Right lobe of liver (tissue), 6 donors: ENCODE measurements around the gene QSOX1. TPM values are rescaled to one million over a fixed set of nuclear protein-coding genes. Genes with fewer than 3 reads are reported as not detected.
A peak's percentile ranks its signal among the peaks of the same experiment; 100 is the strongest.

Experiments
- ATAC-seq, 4 donors: fragments of 200-7000 bp; cut with Tn5 transposase; one replicate each; pipeline ENCODE4 v1.9.1; 2020; ENCODE audit warnings: mild to moderate bottlenecking in 4 of 4, moderate library complexity in 4 of 4
- DNase-seq, 3 donors: peaks; one replicate each; pipeline ENCODE4 v3.0.0-alpha.2; 2020
- H3K27ac ChIP-seq, 3 donors: fragments of 200-600 bp; one replicate each; pipeline ENCODE4 v1.8.0; 2022
- H3K27me3 ChIP-seq, 2 donors: fragments of 200-600 bp; one replicate each; pipeline ENCODE4 v1.8.0; 2022
- H3K36me3 ChIP-seq, 4 donors: fragments of 200-600 bp; sonication (generic) in 1 of 4; one replicate each; pipeline versions ENCODE4 v1.5.1 to v1.8.0; 2017 to 2022; ENCODE audit warnings: control low read depth in 1 of 4
- H3K4me1 ChIP-seq, 4 donors: fragments of 200-600 bp; sonication (generic) in 1 of 4; one replicate each; pipeline versions ENCODE4 v1.5.1 to v1.8.0; 2017 to 2022; ENCODE audit warnings: control low read depth in 1 of 4
- H3K4me3 ChIP-seq, 3 donors: fragments of 200-600 bp; one replicate each; pipeline ENCODE4 v1.8.0; 2022
- H3K9me3 ChIP-seq, 4 donors: fragments of 200-600 bp; sonication (generic) in 1 of 4; one replicate each; pipeline versions ENCODE4 v1.5.1 to v1.8.0; 2017 to 2022; ENCODE audit warnings: control low read depth in 1 of 4
- POLR2A ChIP-seq: fragments of 450-650 bp; IDR thresholded peaks from one replicate; pipeline ENCODE4 v1.6.1; 2017; ENCODE audit warnings: antibody characterized with exemption, mild to moderate bottlenecking
- WGBS: methylation state at CpG from one replicate; pipeline ENCODE4 v1.1.6; 2018; ENCODE audit warnings: low coverage, low lambda C conversion rate; ENCODE audit not compliant: insufficient coverage; ENCODE audit errors: missing lambda C conversion rate; 5-methylcytosine and 5-hydroxymethylcytosine counted together
- intact Hi-C, 2 donors: fragments of 100-400 bp; cut with DNase I; formaldehyde crosslinking; loops; one replicate each; pipeline versions ENCODE4 v1.11.2 to v1.14.1; 2022
- total RNA-seq, 6 experiments: library from RNA; depleted of rRNA in 2 of 6; stranded (reverse); fragments of >200 nt in 2 of 6; fragmentation: NEBNext Ultra II Directional in 3 of 6; extraction: Animal tissue kit (Norgen Biotek cat#: 25700) in 3 of 6; gene quantifications; one replicate each; pipeline versions ENCODE4 v1.1.0 to v1.2.4, GENCODE V29; 2016 to 2023
- TF ChIP-seq, protein P1 (sequence below), 4 donors: fragments of 200-600 bp in 3 of 4; fragments of 450-650 bp in 1 of 4; IDR thresholded peaks; one replicate each; pipeline versions ENCODE4 v1.5.1 to v1.8.0; 2016 to 2022; ENCODE audit warnings: antibody characterized with exemption in 4 of 4, mild to moderate bottlenecking in 2 of 4
- donor health status: DM: no; HTN: yes; CAD: no.
- donor health status: DM: no; HTN: no; CAD: no.
- donor health status: DM: no; HTN: no; CAD: no.
- donor health status: DM: no; HTN: yes; CAD: no.
- donor health status: DM: no; HTN: yes; CAD: no.

QSOX1 gene
- total RNA-seq, 6 experiments from 2014 or later, result 25.0 to 68.4 (median 38.6) TPM

DNA sequence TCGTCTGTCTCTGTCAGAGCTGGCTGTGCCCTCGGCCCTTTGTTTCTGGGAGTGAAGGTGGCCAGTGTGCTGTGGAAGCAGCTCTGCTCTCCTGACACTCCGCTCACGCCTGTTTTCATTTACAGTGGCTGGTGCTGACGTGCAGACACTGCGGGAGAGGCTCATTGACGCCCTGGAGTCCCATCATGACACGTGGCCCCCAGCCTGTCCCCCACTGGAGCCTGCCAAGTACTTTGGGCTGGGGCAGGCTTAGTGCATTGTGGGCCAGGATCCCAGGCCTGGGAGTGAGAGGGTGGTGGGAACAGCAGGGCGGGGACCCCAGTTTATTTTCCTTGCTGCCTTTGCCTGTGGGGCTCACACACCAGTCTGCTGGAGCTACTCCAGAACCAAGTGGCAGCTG is 21.1 kb downstream of the QSOX1 start:
- Histone ChIP-seq H3K9me3 (no peaks in the 10 kb centered on the region), H3K27ac (no peak overlapping the region), H3K36me3 (no peaks in the 10 kb centered on the region), H3K4me1 (no peaks in the 10 kb centered on the region), H3K4me3 (no peak overlapping the region), H3K27me3 (no peaks in the 10 kb centered on the region)
- WGBS, result 100% methylated on average over 2 of the region's 9 CpGs
- intact Hi-C loops, result no loop called here
- no peak for TF ChIP-seq POLR2A
- TF ChIP-seq, protein P1, sequence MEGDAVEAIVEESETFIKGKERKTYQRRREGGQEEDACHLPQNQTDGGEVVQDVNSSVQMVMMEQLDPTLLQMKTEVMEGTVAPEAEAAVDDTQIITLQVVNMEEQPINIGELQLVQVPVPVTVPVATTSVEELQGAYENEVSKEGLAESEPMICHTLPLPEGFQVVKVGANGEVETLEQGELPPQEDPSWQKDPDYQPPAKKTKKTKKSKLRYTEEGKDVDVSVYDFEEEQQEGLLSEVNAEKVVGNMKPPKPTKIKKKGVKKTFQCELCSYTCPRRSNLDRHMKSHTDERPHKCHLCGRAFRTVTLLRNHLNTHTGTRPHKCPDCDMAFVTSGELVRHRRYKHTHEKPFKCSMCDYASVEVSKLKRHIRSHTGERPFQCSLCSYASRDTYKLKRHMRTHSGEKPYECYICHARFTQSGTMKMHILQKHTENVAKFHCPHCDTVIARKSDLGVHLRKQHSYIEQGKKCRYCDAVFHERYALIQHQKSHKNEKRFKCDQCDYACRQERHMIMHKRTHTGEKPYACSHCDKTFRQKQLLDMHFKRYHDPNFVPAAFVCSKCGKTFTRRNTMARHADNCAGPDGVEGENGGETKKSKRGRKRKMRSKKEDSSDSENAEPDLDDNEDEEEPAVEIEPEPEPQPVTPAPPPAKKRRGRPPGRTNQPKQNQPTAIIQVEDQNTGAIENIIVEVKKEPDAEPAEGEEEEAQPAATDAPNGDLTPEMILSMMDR (IDR thresholded peaks at IDR 0.05), result no peak
- no peak for DNase-seq
- ATAC-seq, result no peak

DNA sequence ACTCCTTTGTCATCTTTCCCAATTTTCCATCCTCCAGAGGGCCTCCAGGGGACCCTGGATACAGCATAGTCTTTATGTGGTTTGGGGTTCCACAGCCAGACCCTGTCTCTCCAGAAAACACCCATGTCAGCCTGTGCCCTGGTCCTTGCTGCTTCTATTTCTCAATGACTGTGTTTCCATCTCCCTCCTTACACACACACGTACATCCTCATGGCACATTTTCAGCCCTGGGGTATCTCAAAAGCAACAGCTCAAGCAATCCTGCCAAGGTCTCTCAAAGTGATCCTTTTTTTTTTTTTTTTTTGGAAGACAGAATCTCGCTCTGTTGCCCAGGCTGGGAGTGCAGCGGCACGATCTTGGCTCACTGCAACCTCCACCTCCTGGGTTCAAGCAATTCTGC is 22.3 kb downstream of the QSOX1 start:
- 95% methylated on average over 4 of the region's 4 CpGs for WGBS
- no peaks in the 10 kb centered on the region for H3K36me3 ChIP-seq
- no peak for ATAC-seq
- H3K27me3 ChIP-seq, result no peaks in the 10 kb centered on the region
- peak in 1 of 3 donors; percentile 11 for DNase-seq
- no peak overlapping the region for H3K4me3 ChIP-seq
- no peak overlapping the region for H3K27ac ChIP-seq
- TF ChIP-seq, protein P1 (IDR thresholded peaks at IDR 0.05), result no peak
- TF ChIP-seq POLR2A, result no peak
- no peaks in the 10 kb centered on the region for H3K4me1 ChIP-seq
- no peaks in the 10 kb centered on the region for H3K9me3 ChIP-seq
- intact Hi-C loops, result no loop called here

DNA sequence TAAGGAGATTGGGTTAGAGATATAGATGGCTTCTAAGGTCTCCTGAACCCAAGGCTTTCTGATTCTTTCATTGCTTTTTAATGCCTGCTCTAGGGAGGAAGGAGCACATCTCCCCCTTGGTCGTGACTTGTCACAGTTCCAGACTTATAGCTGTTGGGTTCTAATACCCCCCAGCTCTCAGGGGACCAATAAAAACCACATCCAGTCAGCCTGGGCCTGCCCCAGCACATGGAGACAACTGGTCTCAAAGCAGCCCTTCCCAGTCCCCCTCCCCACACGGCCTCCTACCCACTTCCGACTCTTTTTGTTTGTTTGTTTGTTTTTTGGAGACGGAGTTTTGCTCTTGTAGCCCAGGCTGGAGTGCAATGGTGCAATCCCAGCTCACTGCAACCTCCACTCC is 23.3 kb downstream of the QSOX1 start:
- DNase-seq (peak in 1 of 3 donors; percentile 4), ATAC-seq (no peak)
- intact Hi-C loops, result no loop called here
- H3K27ac ChIP-seq, result no peak overlapping the region
- 40% methylated on average over 4 of the region's 4 CpGs for WGBS
- TF ChIP-seq, protein P1 (IDR thresholded peaks at IDR 0.05), result no peak
- TF ChIP-seq POLR2A, result no peak
- no peaks in the 10 kb centered on the region for H3K27me3 ChIP-seq
- H3K36me3 ChIP-seq, result no peaks in the 10 kb centered on the region
- H3K4me3 ChIP-seq, result no peak overlapping the region
- no peaks in the 10 kb centered on the region for H3K9me3 ChIP-seq
- H3K4me1 ChIP-seq, result no peaks in the 10 kb centered on the region

DNA sequence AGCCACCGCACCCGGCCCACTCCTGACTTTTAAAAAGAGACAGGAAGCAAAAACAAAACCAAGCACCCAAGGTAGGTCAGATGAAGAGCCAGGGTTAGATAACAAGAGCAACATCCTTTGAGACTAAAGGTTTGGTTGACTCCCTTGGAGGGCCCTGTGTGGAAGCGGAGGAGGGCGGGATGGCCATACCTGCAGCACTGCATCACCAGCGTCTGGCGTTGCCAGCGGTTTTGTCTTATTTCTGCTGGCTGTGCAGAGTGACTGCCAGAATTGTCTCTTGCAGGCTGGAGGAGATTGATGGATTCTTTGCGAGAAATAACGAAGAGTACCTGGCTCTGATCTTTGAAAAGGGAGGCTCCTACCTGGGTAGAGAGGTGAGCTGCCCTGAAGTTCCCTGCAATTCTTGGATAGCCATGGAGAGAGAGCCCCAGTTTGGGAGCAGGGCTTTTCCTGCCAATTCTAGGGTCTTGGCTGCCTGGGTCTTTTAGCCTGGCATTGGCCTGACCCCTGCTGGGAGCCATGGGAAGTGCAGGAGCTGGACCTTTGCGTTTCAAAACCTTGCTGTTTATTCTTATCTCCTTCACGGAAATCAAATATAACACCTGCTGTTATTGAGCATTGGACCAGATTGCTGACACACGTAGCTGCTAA is 24.0 kb downstream of the QSOX1 start:
- no peaks in the 10 kb centered on the region for H3K36me3 ChIP-seq
- no peaks in the 10 kb centered on the region for H3K4me1 ChIP-seq
- H3K9me3 ChIP-seq, result no peaks in the 10 kb centered on the region
- H3K27me3 ChIP-seq, result no peaks in the 10 kb centered on the region
- no peak overlapping the region for H3K27ac ChIP-seq
- ATAC-seq (peak; percentile 76 to 92 (median 86)), DNase-seq (peak; percentile 65 to 73 (median 68))
- no peak overlapping the region for H3K4me3 ChIP-seq
- WGBS, result 49% methylated on average over 7 of the region's 12 CpGs
- intact Hi-C loops, result no loop called here
- TF ChIP-seq POLR2A, result no peak
- TF ChIP-seq, protein P1 (IDR thresholded peaks at IDR 0.05), result peak; percentile 92 to 95 (median 94)
